ENCODE measurements around the gene SLC29A1. TPM values are rescaled to one million over a fixed set of nuclear protein-coding genes. Genes with fewer than 3 reads are reported as not detected.
A peak's percentile ranks its signal among the peaks of the same experiment; 100 is the strongest.

The SLC29A1 gene
- total RNA-seq, 3 donors from 2014 or later, result 165 to 199 (median 181) TPM

- H3K4me1 Mint-ChIP-seq (ENCODE audit: low read depth), result peaks cover 7% of the 10 kb centered on the region
- H3K9me3 Mint-ChIP-seq, result no peaks in the 10 kb centered on the region
- ATAC-seq (no peak), DNase-seq (no peak)
- no peaks in the 10 kb centered on the region for H3K36me3 Mint-ChIP-seq (ENCODE audit: insufficient read depth)
- H3K27me3 Mint-ChIP-seq (ENCODE audit: low read depth), result peaks cover 70% of the 10 kb centered on the region
- H3K4me3 Mint-ChIP-seq, result no peak overlapping the region
These were observed 51.9 kb downstream of the SLC29A1 start for GRCh38 chr6:44275271-44275748.

GRCh38 chr6:44275749-44276648 lies 52.6 kb downstream of the SLC29A1 start:
- Mint-ChIP-seq H3K9me3 (no peaks in the 10 kb centered on the region), H3K36me3 (ENCODE audit: insufficient read depth) (no peaks in the 10 kb centered on the region), H3K4me3 (no peak overlapping the region), H3K27me3 (ENCODE audit: low read depth) (peaks cover 72% of the 10 kb centered on the region), H3K4me1 (ENCODE audit: low read depth) (peaks cover 6% of the 10 kb centered on the region)
- DNase-seq (no peak), ATAC-seq (peak; percentile 81 to 84)

DNA sequence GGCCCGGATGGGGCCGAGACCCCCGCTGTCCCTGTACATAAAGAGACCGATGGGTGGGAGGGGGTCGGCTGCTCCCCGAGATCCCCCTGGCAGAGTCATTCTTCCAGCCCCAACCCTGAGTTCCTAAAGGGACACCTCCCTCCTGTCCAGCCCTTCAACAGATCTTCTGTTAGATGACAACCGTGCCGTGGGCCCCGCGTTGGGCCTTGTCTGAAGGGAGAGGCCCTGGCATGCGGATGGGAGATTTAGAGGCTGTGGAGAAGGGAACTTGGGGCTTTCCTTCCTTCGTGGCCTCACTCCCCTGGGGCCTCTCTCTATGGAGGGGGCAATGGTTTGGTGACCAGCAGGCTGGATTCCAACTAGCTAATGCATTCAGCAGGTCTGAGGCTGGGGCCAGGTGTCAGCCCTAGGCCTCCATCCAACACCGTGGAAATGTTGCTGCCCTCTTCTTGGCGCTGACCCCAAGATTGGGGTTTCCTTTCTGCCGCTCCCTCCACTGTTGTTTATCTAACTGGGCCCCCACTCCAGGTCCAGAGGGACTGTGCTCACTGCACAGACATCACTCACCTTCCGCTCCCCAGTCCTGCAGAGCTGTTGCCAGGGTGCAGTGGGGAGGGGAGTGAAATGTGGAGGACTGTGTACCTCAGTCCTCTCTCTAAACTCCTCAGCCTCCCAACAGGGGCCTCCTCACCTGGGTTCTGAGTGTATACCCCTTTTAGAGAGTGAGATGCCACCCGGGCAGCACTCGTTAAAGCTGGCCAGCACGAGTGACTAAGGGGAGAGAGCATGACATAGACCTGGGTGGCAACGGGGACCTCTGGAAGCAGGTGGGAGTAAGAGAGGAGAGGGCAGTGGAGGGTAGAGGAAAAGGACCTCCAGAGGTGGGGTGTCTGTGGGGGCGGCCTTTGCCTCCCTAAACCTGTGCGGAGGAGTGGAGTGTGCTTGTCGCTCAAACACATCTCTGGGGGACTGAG lies 53.6 kb downstream of the SLC29A1 start:
- DNase-seq (no peak), ATAC-seq (no peak)
- no peak overlapping the region for H3K4me3 Mint-ChIP-seq
- no peaks in the 10 kb centered on the region for H3K36me3 Mint-ChIP-seq (ENCODE audit: insufficient read depth)
- peaks cover 5% of the 10 kb centered on the region for H3K4me1 Mint-ChIP-seq (ENCODE audit: low read depth)
- H3K9me3 Mint-ChIP-seq, result no peaks in the 10 kb centered on the region
- H3K27me3 Mint-ChIP-seq (ENCODE audit: low read depth), result peaks cover 62% of the 10 kb centered on the region

GRCh38 chr6:44277763-44278162 lies 54.4 kb downstream of the SLC29A1 start:
- H3K27me3 Mint-ChIP-seq (ENCODE audit: low read depth), result peaks cover 56% of the 10 kb centered on the region
- DNase-seq, result no peak
- no peak overlapping the region for H3K4me3 Mint-ChIP-seq
- no peaks in the 10 kb centered on the region for H3K9me3 Mint-ChIP-seq
- no peak for ATAC-seq
- no peaks in the 10 kb centered on the region for H3K36me3 Mint-ChIP-seq (ENCODE audit: insufficient read depth)
- peaks cover 5% of the 10 kb centered on the region for H3K4me1 Mint-ChIP-seq (ENCODE audit: low read depth)

DNA sequence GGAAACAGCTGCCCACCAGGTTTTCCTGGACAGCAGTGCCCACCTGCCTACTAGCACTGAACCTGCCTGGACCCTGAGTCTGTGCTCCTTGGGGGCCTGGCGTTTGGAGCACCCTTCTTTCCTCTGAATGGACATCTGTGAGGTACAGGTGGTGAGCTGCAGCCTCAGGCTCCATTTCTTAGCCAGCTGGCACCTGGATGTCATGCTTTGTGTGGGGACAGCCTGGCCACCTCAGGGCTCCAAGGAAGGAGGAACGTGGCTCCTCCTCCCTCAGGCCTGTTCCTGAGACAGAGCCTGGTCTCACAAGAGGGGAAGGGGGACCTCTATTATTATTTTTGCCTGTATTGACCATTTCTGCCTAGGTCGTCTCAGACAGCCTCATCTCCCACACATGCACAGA lies 54.9 kb downstream of the SLC29A1 start:
- Mint-ChIP-seq H3K36me3 (ENCODE audit: insufficient read depth) (no peaks in the 10 kb centered on the region), H3K4me1 (ENCODE audit: low read depth) (peaks cover 5% of the 10 kb centered on the region), H3K27me3 (ENCODE audit: low read depth) (peaks cover 54% of the 10 kb centered on the region), H3K9me3 (no peaks in the 10 kb centered on the region), H3K4me3 (no peak overlapping the region)
- no peak for ATAC-seq
- DNase-seq, result no peak

DNA sequence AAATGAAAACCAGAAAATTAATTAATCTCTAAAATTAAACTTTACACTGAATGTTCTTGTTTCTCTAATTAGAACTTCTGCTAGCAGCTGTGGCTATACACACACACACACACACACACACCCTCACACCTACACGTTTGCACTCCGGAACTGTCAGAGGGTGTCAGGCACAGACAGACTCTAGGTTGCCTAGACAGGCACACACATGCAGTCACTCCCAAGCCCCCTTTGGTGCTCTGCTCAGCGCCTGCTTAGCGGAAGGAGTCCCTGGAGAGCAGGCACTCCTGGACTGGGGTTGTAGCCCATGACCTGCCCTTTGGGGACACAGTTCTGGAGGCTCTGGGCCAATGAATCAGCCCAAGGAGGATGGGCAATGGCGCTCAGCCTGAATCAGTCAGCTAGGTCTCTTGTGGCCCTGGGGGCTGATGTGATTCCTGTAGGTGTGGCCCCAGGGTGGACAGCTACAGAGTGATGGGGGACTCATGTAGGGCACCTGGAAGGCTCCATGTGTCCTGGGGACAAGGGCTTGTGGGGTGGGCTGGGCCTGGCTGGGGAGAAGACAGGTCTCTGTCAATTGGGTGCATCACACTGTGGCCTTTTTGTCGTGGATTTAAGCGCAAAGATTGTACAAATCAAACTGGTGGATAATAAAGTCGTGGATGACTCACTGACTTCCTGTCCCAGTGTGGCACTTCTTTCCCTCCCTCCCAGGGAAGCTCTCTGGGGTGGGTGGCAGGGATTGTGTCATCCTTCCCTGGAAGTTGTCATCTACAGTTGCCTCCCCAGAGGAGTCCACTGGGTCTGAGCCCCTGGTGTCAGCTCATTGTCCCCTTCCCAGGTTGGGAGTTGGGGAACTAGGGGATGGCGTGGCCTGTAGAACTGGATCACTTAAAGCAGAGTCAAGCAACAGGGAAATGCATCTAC lies 55.6 kb downstream of the SLC29A1 start:
- Mint-ChIP-seq H3K4me1 (ENCODE audit: low read depth) (peaks cover 5% of the 10 kb centered on the region), H3K36me3 (ENCODE audit: insufficient read depth) (no peaks in the 10 kb centered on the region), H3K4me3 (no peak overlapping the region), H3K27me3 (ENCODE audit: low read depth) (peaks cover 56% of the 10 kb centered on the region), H3K9me3 (no peaks in the 10 kb centered on the region)
- DNase-seq, result no peak
- no peak for ATAC-seq

Other genes with a start within 250 kb of the SLC29A1 start
- gene MRPL14, start 96.1 kb upstream of the SLC29A1 start, total RNA-seq, result 10 to 100 TPM; 51.0 to 87.9 (median 56.6) TPM
- 10 to 100 TPM; 17.4 to 22.6 (median 17.5) TPM for gene TMEM63B, start 96.0 kb upstream of the SLC29A1 start, total RNA-seq
- gene CAPN11, start 64.8 kb upstream of the SLC29A1 start, total RNA-seq, result under 1 TPM in 1 of 3 donors, not detected in 2; 0.68 TPM
- gene MYMX, start 6.7 kb upstream of the SLC29A1 start, total RNA-seq, result not detected
- gene HSP90AB1, start 23.5 kb downstream of the SLC29A1 start, total RNA-seq, result 1,000 to 10,000 TPM; 3,050 to 3,190 (median 3,088) TPM
- gene SLC35B2, start 33.9 kb downstream of the SLC29A1 start, total RNA-seq, result 10 to 100 TPM; 35.0 to 42.5 (median 40.8) TPM
- 10 to 100 TPM; 30.0 to 36.4 (median 33.1) TPM for gene NFKBIE, start 42.0 kb downstream of the SLC29A1 start, total RNA-seq
- gene TMEM151B, start 46.9 kb downstream of the SLC29A1 start, total RNA-seq, result under 1 TPM in 2 of 3 donors, not detected in 1; 0.03 to 0.05 TPM
- 10 to 100 TPM; 29.4 to 31.5 (median 29.8) TPM for gene AARS2, start 89.8 kb downstream of the SLC29A1 start, total RNA-seq
- not detected for gene SPATS1, start 119.1 kb downstream of the SLC29A1 start, total RNA-seq
- 10 to 100 TPM; 23.5 to 24.5 (median 23.9) TPM for gene CDC5L, start 164.1 kb downstream of the SLC29A1 start, total RNA-seq